Activated naive CD8-positive, alpha-beta T cell treated with anti-CD3 and anti-CD28 coated beads, Interleukin-2, amount 50 U/mL, for 24 hours (primary cell): ENCODE results near the gene PCDHB4.
"Not testable (repeated sequence)": the region's sequence is repeated elsewhere in the genome, so short reads cannot be mapped to it uniquely, and the experiment has no call there.

Source experiments
- ATAC-seq: fragments of 150-1000 bp; cut with Tn5 transposase; one replicate; pipeline ENCODE4 v1.10.0; 2021
- DNase-seq: peaks from one replicate; pipeline ENCODE4 v3.0.0; 2021
- H3K27ac Mint-ChIP-seq: one replicate; pipeline ENCODE4 v1.8.0; 2021; ENCODE audit warnings: mild to moderate bottlenecking, mixed read lengths
- H3K27me3 Mint-ChIP-seq: one replicate; pipeline ENCODE4 v1.8.0; 2021; ENCODE audit warnings: mixed read lengths
- H3K36me3 Mint-ChIP-seq: one replicate; pipeline ENCODE4 v1.8.0; 2021; ENCODE audit warnings: low read depth, mixed read lengths
- H3K4me1 Mint-ChIP-seq: one replicate; pipeline ENCODE4 v1.8.0; 2021; ENCODE audit warnings: mixed read lengths
- H3K4me3 Mint-ChIP-seq: one replicate; pipeline ENCODE4 v1.8.0; 2021; ENCODE audit warnings: mild to moderate bottlenecking, moderate library complexity, mixed read lengths
- H3K9me3 Mint-ChIP-seq: one replicate; pipeline ENCODE4 v1.8.0; 2021; ENCODE audit warnings: mixed read lengths

Gene PCDHB4

GRCh38 chr5:141123396-141124135 lies 1.9 kb downstream of the PCDHB4 start:
- not testable (repeated sequence) for ATAC-seq, H3K36me3 Mint-ChIP-seq, H3K4me3 Mint-ChIP-seq, H3K27ac Mint-ChIP-seq, H3K4me1 Mint-ChIP-seq, DNase-seq
- peaks cover 15% of the 10 kb centered on the region for H3K9me3 Mint-ChIP-seq
- H3K27me3 Mint-ChIP-seq, result peaks cover 22% of the 10 kb centered on the region

GRCh38 chr5:141127305-141127704 lies 5.7 kb downstream of the PCDHB4 start:
- Mint-ChIP-seq H3K27me3 (peaks cover 18% of the 10 kb centered on the region), H3K4me3 (no peak overlapping the region), H3K9me3 (peaks cover 6% of the 10 kb centered on the region), H3K36me3 (peaks cover 6% of the 10 kb centered on the region), H3K4me1 (no peaks in the 10 kb centered on the region), H3K27ac (no peak overlapping the region)
- no peak for ATAC-seq
- no peak for DNase-seq

GRCh38 chr5:141135030-141135717 lies 13.6 kb downstream of the PCDHB4 start, which contains the start of gene PCDHB5:
PCDHB5 (plus strand) TSS chr5:141135206; CDS start chr5:141135435, 229 bp downstream.
- Mint-ChIP-seq H3K4me3 (no peak within 1 kb of the TSS), H3K9me3 (peaks cover 35% of the 10 kb centered on the region), H3K27ac (no peak within 1 kb of the TSS), H3K4me1 (no peaks in the 10 kb centered on the region), H3K36me3 (peaks cover 8% of the 10 kb centered on the region), H3K27me3 (peaks cover 19% of the 10 kb centered on the region)
- ATAC-seq, result no peak
- DNase-seq, result no peak

- peaks cover 8% of the 10 kb centered on the region for H3K36me3 Mint-ChIP-seq
- ATAC-seq (no peak), DNase-seq (no peak)
- H3K4me3 Mint-ChIP-seq, result no peak overlapping the region
- H3K27me3 Mint-ChIP-seq, result peaks cover 16% of the 10 kb centered on the region
- H3K9me3 Mint-ChIP-seq, result peaks cover 35% of the 10 kb centered on the region
- H3K27ac Mint-ChIP-seq, result no peak overlapping the region
- no peaks in the 10 kb centered on the region for H3K4me1 Mint-ChIP-seq
These were observed 14.2 kb downstream of the PCDHB4 start for GRCh38 chr5:141135718-141136266.

GRCh38 chr5:141137346-141137745 lies 15.7 kb downstream of the PCDHB4 start:
- H3K36me3 Mint-ChIP-seq, result peaks cover 11% of the 10 kb centered on the region

GRCh38 chr5:141149812-141150211 lies 28.2 kb downstream of the PCDHB4 start, which contains the start of gene PCDHB6:
PCDHB6 (plus strand) TSS chr5:141150057; CDS start chr5:141150258, 201 bp downstream.
- Mint-ChIP-seq H3K4me3 (no peak within 1 kb of the TSS), H3K4me1 (peaks cover 1% of the 10 kb centered on the region), H3K9me3 (peaks cover 16% of the 10 kb centered on the region), H3K27me3 (peaks cover 33% of the 10 kb centered on the region), H3K27ac (no peak within 1 kb of the TSS), H3K36me3 (peaks cover 10% of the 10 kb centered on the region)
- no peak for DNase-seq
- ATAC-seq, result no peak

More at GRCh38 chr5:141137346-141137745, 15.7 kb downstream of the PCDHB4 start:
- Mint-ChIP-seq H3K9me3 (peaks cover 35% of the 10 kb centered on the region), H3K27me3 (peaks cover 22% of the 10 kb centered on the region)
- H3K27ac Mint-ChIP-seq, DNase-seq, ATAC-seq, H3K4me1 Mint-ChIP-seq, H3K4me3 Mint-ChIP-seq: not testable (repeated sequence)

GRCh38 chr5:141150224-141150992 lies 28.8 kb downstream of the PCDHB4 start:
- H3K27ac Mint-ChIP-seq, result no peak overlapping the region
- H3K9me3 Mint-ChIP-seq, result peaks cover 16% of the 10 kb centered on the region
- peaks cover 31% of the 10 kb centered on the region for H3K27me3 Mint-ChIP-seq
- H3K4me3 Mint-ChIP-seq, result no peak overlapping the region
- no peak for DNase-seq
- peaks cover 1% of the 10 kb centered on the region for H3K4me1 Mint-ChIP-seq
- no peak for ATAC-seq
- H3K36me3 Mint-ChIP-seq, result peaks cover 10% of the 10 kb centered on the region

- peaks cover 16% of the 10 kb centered on the region for H3K9me3 Mint-ChIP-seq
- ATAC-seq, result no peak
- H3K4me3 Mint-ChIP-seq, result no peak overlapping the region
- peaks cover 1% of the 10 kb centered on the region for H3K4me1 Mint-ChIP-seq
- H3K36me3 Mint-ChIP-seq, result peaks cover 10% of the 10 kb centered on the region
- no peak for DNase-seq
- peaks cover 31% of the 10 kb centered on the region for H3K27me3 Mint-ChIP-seq
- no peak overlapping the region for H3K27ac Mint-ChIP-seq
These were observed 29.3 kb downstream of the PCDHB4 start for GRCh38 chr5:141150993-141151325.

- Mint-ChIP-seq H3K9me3 (peaks cover 21% of the 10 kb centered on the region), H3K27me3 (peaks cover 35% of the 10 kb centered on the region), H3K36me3 (peaks cover 10% of the 10 kb centered on the region)
- H3K4me1 Mint-ChIP-seq, H3K27ac Mint-ChIP-seq, ATAC-seq, DNase-seq, H3K4me3 Mint-ChIP-seq: not testable (repeated sequence)
These were observed 30.0 kb downstream of the PCDHB4 start for GRCh38 chr5:141151632-141152031.

GRCh38 chr5:141152096-141152495 lies 30.5 kb downstream of the PCDHB4 start:
- DNase-seq, H3K4me3 Mint-ChIP-seq, H3K27ac Mint-ChIP-seq, ATAC-seq, H3K4me1 Mint-ChIP-seq: not testable (repeated sequence)
- Mint-ChIP-seq H3K9me3 (peaks cover 23% of the 10 kb centered on the region), H3K36me3 (peaks cover 11% of the 10 kb centered on the region), H3K27me3 (peaks cover 40% of the 10 kb centered on the region)

GRCh38 chr5:141155540-141156374 lies 34.1 kb downstream of the PCDHB4 start:
- H3K27me3 Mint-ChIP-seq, result peaks cover 42% of the 10 kb centered on the region
- no peak overlapping the region for H3K4me3 Mint-ChIP-seq
- H3K4me1 Mint-ChIP-seq, result no peaks in the 10 kb centered on the region
- H3K27ac Mint-ChIP-seq, result no peak overlapping the region
- no peak for ATAC-seq
- DNase-seq, result no peak
- peaks cover 17% of the 10 kb centered on the region for H3K9me3 Mint-ChIP-seq
- peaks cover 12% of the 10 kb centered on the region for H3K36me3 Mint-ChIP-seq

GRCh38 chr5:141157356-141157755 lies 35.7 kb downstream of the PCDHB4 start:
- ATAC-seq, H3K4me1 Mint-ChIP-seq: not testable (repeated sequence)

GRCh38 chr5:141157901-141158300 lies 36.3 kb downstream of the PCDHB4 start:
- not testable (repeated sequence) for H3K4me1 Mint-ChIP-seq, H3K4me3 Mint-ChIP-seq, DNase-seq, ATAC-seq, H3K27ac Mint-ChIP-seq, H3K36me3 Mint-ChIP-seq
- Mint-ChIP-seq H3K27me3 (peaks cover 36% of the 10 kb centered on the region), H3K9me3 (peaks cover 12% of the 10 kb centered on the region)

More at GRCh38 chr5:141157356-141157755, 35.7 kb downstream of the PCDHB4 start:
- peaks cover 12% of the 10 kb centered on the region for H3K9me3 Mint-ChIP-seq
- DNase-seq, H3K27ac Mint-ChIP-seq, H3K4me3 Mint-ChIP-seq, H3K36me3 Mint-ChIP-seq: not testable (repeated sequence)
- peaks cover 38% of the 10 kb centered on the region for H3K27me3 Mint-ChIP-seq
